Stimulated activated CD8-positive, alpha-beta memory T cell treated with anti-CD3 and anti-CD28 coated beads, Interleukin-4, amount 100 ng/mL, for 48 hours (primary cell): ENCODE data around the gene FANCF.
"Not testable (repeated sequence)": the region's sequence is repeated elsewhere in the genome, so short reads cannot be mapped to it uniquely, and the experiment has no call there.

Experiments
- DNase-seq: peaks from one replicate; pipeline ENCODE4 v3.0.0-alpha.2; 2020

Gene FANCF, protein sequence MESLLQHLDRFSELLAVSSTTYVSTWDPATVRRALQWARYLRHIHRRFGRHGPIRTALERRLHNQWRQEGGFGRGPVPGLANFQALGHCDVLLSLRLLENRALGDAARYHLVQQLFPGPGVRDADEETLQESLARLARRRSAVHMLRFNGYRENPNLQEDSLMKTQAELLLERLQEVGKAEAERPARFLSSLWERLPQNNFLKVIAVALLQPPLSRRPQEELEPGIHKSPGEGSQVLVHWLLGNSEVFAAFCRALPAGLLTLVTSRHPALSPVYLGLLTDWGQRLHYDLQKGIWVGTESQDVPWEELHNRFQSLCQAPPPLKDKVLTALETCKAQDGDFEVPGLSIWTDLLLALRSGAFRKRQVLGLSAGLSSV

DNA sequence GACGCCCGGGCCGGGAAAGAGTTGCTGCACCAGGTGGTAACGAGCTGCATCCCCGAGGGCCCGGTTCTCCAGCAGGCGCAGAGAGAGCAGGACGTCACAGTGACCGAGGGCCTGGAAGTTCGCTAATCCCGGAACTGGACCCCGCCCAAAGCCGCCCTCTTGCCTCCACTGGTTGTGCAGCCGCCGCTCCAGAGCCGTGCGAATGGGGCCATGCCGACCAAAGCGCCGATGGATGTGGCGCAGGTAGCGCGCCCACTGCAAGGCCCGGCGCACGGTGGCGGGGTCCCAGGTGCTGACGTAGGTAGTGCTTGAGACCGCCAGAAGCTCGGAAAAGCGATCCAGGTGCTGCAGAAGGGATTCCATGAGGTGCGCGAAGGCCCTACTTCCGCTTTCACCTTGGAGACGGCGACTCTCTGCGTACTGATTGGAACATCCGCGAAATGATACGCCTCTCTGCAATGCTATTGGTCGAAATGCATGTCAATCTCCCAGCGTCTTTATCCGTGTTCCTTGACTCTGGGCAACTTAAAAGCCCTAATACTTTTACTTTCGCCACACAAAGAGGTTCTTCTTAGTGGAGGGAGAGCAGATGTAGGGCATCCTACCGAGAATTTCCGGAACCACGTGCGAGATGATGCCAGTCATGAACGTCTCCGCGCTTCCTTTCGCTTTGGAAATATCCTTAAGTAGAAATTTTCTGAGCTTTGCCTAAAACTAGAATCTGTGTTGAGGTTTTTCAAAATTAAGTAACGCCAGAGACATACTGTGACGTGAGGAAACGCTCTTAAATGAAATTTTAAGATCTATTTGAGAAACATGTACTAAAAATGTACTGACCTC lies at the start of gene FANCF:
Gene FANCF (minus strand): TSS at position 376 of the 840 bp plus-strand sequence. CDS start 13 bp downstream, at position 363.
- DNase-seq = peak; percentile 93

DNA sequence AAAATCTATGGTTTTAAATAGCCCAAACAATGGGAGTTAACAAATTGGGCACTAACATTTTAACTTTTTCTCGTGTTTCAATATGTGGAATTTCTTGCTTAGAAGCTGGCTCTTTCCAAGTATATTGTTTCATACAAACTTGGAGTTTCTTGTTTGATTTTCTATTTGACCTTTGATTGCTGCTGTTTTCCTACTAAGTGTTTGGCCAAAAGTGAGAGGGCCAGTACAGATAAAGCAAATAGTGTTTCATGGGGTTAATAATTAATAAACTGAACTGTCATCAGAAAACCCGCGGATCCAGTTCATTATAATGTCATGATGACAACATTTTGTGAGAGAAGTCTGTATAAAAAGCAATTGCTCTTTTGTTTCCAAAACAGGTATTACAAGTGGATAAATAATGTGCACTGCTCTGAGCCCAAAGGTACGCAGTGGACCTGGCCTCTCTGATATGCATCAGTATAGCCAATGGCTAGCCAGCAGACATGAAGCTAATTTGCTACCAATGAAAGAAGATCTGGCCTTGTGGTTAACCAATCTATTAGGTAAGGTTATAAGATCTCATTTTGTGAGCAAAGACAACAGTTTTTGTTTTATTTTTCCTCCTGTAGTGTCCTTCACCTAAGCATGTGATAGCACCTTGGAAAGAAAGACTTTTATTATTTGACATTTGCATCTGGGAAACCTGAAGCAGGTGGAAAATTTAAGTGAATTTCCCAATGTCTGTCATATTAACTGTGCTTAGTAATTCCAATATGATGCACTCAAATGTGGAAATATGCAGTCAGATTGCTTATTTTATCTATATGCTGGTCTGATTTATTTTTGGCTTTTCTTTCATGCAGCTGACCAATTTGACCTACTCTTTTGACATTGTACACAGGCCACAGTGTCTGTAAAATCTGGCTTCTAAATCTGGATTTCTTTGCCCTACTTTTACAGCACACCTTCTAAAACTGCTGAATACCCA lies 49.1 kb upstream of the FANCF start:
- DNase-seq = no peak

DNA sequence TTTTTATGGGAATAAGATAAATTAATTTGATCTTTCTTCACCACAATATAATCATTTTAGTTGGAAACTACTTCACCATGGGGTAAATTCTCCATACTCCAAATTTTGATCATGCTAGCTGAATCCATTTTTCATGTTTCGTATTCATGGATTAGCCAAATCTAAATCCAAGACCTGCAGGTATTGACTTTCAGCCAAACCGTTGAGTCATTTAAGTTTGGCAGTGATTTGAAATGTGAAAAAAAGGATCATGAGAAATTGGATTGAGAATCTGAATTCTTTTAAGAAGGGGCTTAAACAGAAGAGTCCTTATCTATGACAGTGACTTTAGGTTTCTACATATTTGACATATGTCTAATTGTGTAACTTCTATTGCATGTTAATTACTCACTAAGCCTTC lies 46.1 kb upstream of the FANCF start:
- no peak for DNase-seq

DNA sequence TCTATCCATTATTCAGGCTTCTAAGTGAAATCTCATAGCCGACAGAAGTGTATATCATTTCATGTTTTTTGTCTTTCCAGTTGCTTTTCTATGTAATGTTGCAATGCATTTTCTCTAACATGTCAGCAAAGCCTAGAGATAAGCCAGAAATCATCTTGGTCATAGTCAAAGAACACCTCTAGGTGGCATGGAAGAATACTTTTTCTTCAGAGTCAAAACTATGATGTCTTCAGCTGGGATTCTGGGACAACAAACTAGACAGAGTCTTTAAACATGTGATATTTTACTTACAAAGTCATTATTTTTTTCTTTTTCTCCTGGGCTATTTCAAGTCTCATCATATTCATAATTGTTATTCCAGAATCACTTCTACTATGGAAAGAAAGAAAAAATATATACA lies 45.2 kb upstream of the FANCF start:
- no peak for DNase-seq

DNA sequence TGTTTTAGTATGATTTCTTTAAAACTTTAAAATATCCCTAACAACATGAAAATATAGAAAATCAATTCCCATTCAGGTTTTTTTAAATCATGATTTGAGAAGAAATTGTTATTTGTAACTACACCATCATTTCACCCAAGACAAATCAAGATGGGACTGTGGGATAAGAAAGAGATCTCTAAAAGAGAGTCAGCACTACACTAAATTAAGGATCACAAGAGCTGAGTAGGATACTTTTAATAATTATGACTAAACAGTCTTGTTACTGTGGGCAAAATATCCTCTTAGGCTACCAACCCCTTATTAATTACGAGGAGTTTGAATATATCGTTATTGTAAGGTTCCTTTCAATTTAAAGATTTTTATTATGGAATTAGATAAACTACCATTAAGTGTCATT lies 43.7 kb upstream of the FANCF start:
- no peak for DNase-seq

DNA sequence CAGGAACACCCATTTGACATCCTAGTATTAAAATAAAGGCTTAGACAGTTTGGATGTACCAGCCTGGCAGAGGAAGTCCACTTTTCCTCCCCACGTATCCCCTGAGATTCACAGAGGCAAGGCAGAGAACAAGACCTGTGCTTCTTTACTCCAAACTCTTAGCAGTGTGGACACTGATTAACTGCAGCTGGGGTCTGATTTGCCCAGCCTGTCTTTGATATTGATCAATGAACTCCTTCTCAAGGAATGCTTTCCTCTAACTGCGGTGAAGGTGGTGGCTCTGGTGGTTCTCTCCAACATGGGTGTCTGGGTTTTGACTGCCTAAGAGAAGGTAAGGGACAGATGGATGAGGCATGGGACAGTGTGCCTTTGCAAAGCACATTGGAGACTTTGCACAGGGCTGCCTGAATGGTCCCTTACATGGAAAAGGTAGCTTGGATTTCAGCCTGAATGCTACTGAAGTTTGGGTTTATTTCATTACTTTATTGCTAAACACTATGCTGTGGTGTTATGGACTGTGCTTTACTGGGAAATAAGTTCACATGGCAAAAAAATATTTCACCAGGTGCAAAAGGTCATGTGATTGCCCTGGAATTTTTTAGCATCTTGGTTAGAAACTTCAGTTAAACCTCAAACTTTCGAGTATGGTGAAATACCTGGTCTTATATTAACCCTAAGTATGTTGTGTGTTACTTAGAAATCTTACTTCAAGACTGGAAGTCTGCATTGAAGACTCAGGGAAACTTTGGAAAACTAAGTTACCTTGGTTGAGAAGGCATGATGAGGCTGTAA lies 42.6 kb upstream of the FANCF start:
- no peak for DNase-seq

DNA sequence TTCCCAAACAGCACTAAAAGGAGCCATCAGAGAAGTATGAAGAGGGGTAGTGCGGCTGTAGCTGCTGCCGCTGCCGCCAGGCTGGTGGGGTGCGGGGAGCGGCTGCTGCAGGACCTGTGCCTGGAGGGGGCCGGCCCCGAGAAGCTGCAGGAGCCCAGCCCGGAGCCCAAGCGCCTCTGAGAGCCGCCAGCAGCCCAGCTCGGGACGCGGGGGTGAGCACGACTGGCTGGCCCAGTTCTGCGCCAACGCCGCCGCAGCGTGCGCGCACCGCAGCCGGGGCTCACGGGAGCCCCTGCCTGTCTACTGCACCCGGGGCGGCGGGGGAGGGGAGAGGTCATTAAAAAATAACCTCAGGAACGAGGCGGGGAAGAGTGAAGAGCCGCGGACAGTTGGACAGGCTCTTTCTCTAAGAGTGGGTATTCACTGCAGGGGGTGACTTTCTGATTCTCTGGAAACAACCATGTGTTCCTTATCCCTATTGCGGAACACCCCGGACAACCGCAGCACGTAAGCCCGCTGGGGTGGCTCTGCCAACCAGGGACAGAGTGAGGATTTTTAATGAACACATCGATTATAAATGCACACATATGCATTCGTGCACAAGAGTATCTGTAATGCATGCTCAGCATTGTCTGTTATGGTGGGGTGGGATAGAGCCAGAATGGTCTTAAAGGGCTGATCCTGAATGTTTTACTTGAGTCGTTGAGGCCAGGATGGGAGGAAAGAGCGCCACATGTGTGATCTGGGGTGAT lies 41.2 kb upstream of the FANCF start:
- peak; percentile 30 for DNase-seq

DNA sequence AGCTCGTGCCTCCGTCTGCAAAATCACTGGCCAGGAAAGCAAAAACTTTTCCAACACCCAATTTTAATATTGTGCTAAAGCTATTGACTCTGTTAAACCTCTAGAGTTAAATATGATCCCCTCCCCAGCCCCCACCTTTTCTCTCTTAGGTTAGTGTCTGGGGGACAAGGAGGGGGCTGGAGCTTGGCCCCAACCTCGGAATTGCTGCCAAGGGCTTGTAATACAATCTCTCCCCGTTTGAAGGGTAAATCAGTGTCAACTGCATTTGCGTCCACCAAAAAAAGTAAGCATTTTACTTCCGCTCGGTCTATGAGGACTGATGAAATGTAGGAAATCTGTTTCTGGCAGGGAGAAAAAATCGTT lies 40.7 kb upstream of the FANCF start, which contains the start of gene GAS2:
Gene GAS2 (plus strand): TSS at position 287 of the 363 bp plus-strand sequence. CDS start 8,259 bp downstream, outside the sequence.
- DNase-seq = no peak

DNA sequence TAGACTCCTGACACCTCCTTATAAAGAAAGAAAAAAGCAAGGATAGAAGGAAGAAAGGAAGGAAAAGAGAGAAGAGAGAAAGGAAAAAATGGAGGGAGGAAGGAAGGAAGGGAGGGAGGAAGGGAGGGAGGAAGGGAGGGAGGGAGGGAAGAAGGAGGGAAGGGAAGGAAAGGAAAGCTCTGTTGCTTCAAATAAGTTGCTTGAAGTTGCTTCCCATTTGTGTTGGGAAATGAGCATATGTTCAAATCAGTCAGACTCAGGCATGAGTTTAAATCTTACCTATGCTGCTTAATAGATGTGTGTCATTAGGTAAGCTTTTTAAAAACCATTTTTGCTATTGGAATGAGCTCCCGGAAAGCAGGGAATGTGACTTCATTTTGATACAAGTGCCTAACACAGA lies 34.2 kb upstream of the FANCF start:
- no peak for DNase-seq

DNA sequence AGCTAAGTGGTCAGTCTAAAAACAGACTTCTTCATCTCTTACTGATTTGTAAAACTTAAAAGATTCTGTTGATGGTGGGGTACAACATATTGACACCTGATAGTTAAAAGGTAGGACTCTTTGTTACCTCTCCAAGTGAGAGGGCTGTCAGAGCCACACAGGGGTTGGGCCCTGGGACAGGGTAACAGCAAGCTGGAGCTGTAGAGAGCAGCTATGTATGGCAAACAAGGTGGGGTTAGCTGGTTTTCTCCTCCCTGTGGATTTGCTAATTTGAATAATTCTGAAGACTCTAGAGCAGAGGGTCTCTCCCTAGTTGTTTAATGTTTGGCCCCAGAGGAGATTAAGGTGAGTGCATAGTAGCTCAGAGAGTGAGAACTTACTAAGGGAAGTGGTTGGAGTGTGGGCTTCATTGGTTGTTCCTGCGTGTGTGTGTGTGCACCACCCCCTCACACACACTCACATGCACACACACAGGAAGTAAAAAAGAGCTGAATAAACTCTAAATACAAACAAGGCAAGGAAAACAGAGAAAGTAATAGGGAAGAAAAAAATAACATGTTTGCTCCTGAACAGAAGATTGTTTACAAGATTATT lies 31.6 kb upstream of the FANCF start:
- DNase-seq = no peak

DNA sequence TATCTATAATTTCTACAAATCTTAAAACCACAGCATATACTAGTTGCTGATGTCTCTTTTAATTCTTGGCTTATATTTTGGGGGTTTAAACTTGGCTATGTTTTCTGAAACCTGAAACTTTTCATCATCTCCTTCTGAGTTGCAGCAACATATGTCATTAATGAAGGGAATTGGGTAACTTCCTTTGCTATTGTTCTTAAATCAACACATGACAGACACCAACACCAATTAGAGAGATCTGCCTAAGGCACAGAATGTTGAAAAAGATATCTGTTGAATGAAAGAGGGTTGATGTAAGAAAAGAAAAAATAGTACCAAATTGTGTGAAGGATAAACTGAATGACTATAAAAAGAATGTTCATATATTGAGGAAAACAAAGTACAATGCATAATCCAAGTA lies 30.5 kb upstream of the FANCF start:
- DNase-seq = no peak

DNA sequence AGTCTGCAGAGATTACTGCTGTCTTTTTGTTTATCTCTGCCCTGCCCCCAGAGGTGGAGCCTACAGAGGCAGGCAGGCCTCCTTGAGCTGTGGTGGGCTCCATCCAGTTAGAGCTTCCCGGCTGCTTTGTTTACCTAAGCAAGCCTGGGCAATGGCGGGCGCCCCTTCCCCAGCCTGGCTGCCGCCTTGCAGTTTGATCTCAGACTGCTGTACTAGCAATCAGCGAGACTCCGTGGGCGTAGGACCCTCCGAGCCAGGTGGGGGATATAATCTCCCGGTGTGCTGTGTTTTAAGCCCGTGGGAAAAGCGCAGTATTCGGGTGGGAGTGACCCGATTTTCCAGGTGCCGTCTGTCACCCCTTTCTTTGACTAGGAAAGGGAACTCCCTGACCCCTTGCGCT lies 26.7 kb upstream of the FANCF start:
- DNase-seq = not testable (repeated sequence)

DNA sequence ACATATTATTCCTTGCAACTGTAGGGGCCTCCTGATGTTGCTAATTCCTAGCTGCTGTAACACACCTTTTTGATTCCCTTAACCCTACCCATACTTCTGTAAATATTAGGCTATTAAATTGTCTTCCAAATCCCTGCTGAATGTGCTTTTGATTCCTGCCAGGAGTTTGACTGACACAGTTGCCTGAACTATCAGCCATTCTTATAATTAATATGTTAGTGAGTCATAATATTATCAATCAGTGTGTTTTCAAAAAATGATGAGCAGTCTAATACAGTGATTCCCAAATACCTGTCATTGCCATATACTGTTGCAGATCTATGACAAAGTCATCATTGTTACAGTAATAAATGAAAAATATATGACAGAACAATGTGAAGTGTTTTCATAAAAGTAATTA lies 15.9 kb upstream of the FANCF start:
- no peak for DNase-seq

DNA sequence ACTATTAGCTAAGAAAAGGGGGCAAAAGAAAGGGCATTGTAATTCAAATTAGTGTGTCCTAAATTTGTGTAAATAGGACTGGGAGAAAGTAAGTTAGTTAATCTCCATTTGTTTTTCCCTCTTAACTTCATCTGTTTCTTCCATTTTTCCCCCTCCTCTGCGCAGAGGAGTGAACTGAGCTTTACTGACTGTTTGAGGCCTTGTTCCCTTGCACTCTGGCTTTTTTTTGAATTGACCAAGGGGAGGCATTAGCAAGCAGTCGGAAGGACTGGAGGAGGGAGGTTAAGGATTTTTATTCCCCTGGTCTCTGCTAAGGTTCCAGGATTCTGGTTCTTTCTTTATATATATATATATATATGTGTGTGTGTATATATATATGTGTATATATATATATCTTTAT lies 15.2 kb upstream of the FANCF start:
- DNase-seq = no peak

DNA sequence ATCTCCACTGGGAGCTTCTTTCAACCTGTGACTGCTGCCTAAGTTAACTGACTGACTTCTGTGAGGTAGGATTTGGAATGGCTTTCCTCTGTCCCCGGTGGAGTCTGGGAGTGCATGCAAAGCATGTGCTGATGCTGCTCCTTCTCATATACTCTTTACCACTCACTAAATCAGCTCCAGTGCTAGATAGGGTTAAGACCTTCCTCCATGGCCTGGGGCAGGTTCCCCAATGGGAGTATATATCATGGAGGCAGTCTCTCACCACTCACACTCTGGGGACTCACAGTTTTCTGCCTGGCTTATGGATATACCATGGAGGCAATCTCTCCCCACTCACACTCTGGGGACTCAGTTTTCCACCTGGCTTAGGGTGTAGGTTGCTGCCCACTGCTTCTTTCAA lies 10.1 kb upstream of the FANCF start:
- DNase-seq = no peak

DNA sequence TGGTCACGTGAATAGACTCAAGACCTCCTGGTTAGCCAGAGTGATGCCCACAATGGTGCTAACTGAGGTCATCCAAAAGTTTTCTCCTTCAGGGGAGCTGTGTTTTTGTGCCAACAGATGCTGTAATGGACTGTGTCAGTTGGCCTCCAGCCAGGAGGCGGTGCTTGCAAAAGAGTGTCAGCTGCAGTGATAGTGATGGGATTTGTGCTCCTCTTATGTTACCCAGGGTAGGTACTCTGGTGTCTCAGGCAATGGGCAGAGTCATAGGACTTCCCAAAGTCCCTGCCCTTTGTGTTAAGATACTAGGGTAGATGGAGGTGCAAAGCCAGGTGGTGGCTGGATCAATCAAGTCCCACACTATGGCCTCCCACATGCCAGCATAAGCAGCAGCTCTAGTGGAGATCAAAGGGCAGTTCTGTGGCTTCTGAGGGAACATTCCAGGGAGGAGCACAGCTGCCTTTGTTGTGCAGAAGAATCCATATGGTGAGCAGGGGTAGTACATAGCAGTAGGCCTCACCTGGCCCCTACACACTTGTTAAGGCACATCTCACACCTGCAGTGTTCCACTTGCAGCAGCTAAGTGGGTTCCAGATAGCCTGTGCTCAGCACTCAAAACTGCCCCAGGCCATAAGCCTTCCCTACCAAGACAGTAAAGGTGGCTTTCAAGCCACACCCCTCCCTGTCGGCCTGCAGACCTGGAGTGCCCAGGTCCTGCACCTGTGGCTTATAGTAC lies 9.4 kb upstream of the FANCF start:
- no peak for DNase-seq

DNA sequence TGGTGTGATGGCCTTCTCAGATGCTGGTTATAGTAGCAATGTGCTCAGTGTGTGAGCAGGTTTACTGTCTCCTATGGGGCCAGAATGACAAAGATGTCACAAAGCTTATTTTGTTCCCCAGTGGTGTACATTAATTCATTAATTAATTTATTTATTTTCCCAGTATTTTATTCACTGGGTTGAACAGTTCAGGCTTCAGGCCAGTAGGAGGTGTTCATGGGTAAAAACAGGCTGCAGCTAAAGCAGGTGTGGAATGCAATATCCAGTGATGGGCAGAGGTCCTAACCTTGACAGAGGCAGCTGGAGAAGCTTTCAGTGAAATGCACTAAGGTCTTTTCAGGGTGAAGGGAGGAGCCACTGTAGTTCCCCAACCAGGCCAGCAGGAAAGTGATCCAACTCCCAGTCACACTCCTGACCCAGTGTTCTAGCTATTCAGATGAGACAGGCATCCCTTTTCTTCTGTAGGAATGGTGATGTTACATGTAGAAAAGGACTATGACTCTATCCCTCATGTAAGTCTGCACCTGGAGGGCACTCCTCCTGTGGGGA lies 7.8 kb upstream of the FANCF start:
- DNase-seq = no peak

DNA sequence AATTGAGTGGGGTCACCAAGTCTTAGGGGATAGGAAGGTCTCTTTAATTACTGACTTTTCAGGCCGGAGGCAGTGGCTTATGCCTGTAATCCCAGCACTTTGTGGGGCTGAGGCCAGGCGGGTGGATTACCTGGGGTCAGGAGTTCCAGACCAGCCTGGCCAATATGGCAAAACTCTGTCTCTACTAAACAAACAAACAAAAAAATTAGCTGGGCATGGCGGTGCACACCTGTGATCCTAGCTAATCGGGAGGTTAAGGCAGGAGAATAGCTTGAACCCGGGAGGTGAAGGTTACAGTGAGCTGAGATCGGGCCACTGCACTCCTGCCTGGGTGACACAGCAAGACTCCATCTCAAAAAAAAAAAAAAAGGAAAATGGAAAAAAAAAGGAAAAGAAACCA lies 1.8 kb upstream of the FANCF start:
- DNase-seq = no peak

DNA sequence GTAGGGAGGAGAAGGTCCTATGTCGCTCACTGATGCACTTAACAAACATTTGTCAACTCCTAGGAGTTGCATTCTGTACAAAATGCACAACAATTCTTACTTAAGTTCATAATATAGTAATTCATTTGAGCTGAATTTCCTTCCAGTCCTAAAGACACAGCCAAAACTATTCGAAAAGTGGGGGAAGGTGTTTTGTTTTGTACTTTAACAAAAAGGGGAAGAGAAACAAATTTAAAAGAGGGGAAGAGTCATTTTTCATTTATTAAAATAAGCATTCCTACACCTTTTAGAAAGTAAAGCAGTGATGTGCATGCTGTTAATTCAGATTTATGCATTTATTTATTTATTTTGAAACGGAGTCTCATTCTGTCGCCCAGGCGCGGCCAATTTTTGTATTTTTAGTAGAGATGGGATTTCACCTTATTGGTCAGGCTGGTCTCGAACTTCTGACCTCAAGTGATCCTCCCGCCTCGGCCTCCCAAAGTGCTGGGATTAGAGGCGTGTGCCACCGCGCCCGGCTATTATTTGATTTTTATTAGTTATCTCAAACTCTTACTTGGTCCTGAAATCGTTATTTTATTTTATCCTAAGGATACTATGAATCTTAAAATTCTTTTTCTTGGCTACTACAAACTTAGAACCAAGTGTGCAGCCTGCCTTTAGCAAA lies 1.1 kb upstream of the FANCF start:
- no peak for DNase-seq
